Skin of body (tissue), 2 donors: ENCODE data around the gene ACOT8. TPM values are rescaled to one million over a fixed set of nuclear protein-coding genes. Genes with fewer than 3 reads are reported as not detected.
"Not testable (repeated sequence)": the region's sequence is repeated elsewhere in the genome, so short reads cannot be mapped to it uniquely, and the experiment has no call there.

Experiments
- DNase-seq: peaks from one replicate; lab custom pipeline; 2025; lab: John Stamatoyannopoulos, UW
- total RNA-seq: library from RNA; depleted of rRNA; stranded (reverse); fragments of >200 nt; gene quantifications from one replicate; pipeline ENCODE4 v1.2.3, GENCODE V29; 2014

Gene ACOT8
- total RNA-seq, 1 donor from 2014 or later, result 15.8 TPM

DNA sequence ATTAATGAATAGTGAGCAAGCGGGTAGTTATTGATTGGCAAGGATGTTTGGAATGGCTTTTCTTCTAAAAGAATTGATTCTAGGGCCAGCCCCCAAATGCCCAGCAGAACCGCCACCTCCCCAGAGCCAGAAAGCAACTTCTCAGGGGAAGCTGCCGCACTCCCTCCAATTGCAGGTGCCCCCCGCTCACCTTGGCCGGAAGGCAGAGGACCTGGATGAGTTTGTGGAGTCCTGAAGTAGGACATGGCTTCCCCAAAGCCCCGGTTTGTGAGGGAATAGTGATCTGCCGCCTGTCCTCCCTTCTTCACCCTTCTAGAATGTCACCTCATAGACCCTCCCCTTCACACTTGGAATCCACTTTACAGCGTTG, 30.1 kb upstream of the ACOT8 start, which contains the start of gene SPATA25:
Gene SPATA25 (minus strand): TSS at position 277 of the 370 bp plus-strand sequence. CDS start 32 bp downstream, at position 245.
- no peak for DNase-seq

DNA sequence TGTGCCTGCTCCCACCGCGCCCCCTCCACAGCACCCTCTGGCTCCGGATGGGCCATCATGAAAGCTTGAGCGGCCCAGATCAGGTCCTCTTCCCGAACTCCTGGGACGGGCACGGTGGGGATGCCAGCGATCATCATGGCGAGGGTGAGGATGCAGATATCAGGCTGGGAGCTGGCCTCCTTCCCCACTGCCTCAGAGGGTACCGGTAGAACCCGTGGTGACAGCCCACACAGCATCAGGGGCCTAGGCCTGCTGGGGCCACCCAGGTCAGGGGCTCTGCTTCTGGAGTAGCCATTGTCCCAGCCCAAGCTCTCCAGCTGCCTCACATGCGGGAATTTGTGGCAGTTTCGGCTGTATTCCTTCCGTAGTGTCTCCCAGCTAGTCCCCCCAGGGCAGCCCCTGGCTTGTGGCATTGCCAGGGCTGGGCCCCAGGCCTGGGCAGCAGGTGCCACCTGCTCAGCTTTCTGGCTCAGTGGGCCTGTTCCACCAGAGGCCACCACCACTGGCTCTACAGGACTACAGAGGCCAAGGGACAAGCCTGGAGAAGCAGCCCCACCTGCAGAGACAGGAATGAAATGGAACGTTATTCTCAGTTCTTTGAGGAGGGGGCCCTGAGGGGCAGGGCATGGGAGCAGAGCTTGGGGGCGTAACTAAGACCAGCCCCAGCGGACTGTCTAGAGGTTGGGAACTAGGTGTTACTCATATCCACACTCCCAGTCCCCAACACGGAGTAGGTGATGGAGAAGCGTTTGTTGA, 29.6 kb upstream of the ACOT8 start:
- no peak for DNase-seq

GRCh38 chr20:45883100-45883469, 25.9 kb upstream of the ACOT8 start:
- no peak for DNase-seq

GRCh38 chr20:45882469-45883099, 25.4 kb upstream of the ACOT8 start:
- no peak for DNase-seq

DNA sequence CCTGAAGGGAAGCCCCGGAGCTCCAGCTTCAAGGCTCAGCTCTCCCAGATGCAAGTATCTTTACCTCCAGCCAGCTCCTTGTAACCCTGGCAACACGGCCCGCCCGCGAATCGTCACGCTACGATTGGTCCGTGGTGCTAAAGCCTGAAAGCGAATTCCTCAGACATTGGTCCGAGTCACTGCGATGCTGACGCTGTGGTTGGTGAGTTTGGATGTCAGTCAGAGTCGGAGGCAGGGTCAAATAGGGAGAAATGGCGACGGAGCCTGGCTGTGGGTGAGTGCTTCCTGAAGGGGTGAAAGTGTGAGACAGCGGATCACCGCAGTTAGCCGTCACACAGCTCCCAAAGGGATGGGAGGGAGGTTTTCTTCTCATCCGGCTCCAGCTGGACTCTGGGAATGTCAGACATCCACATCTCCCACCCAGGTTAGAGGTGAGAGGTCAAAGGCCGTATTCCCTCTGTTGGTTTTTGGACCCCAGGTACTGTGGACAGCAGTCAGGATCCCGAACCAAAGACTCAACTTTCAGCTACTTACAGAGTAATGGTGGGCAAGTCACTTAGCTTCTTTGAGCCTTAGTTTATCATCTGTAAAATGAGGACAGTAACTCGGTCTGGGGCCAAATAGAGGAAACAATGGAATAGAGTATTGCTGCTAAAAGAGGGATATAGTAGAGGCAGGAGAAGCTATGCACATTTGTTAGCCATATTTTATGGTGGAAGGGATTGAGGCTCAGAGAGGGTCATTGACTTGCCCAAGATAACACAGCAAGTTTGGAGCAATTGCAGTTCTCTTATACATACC, 24.0 kb upstream of the ACOT8 start, which contains the start of gene ZSWIM1:
Gene ZSWIM1 (plus strand): TSS at position 240 of the 801 bp plus-strand sequence. CDS start 1,366 bp downstream, outside the sequence.
- DNase-seq, result peak; percentile 99

DNA sequence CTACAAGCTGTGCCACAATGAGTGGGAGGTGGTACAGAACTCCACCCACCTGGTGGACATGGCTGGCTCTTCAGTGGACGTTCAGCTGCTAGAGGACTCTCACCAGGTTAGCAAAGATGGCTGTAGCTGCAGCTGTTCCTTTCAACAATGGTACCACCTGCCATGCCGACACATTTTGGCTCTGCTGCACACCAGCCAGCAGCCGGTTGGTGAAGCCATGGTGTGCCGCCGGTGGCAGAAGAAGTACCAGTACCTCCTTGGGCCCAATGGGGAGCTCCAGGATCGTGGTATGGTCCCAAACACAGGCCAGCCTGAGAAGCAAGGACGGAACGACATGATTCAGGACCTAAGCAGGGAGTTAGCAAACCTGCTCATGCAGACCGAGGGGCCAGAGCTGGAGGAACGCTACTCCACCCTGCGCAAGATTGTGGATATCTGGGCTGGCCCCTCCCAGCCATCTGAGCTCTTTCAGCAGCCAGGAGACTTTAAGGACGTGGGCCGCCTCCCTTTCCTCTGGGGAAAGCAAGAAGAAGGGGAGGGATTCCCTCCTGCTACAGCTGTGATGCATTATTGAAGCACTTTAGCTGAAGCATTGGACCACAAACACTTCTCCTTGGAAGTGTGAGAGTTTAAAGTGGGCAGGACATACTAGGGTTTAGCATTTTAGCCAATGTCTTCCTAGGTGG, 21.0 kb upstream of the ACOT8 start:
- DNase-seq, result peak; percentile 41

DNA sequence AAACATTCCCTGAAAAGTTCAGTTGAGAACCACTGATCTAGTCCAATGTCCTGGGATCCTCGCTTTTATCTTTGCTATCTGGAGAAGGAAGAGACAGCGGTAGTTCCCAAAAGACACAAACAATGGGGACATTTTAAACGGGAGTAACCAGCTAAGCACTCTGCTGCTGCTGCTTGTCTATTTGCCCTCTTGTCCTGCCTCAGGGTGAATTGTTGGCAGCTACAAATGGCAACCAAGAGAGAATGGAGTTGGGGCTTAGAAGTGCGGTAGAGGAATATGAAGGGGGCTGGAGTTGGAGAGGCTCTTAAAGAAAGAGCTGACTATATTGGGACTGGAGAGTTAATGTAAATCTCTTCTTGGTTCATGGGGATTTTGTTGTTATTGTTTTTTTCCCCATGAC, 17.4 kb upstream of the ACOT8 start:
- no peak for DNase-seq

DNA sequence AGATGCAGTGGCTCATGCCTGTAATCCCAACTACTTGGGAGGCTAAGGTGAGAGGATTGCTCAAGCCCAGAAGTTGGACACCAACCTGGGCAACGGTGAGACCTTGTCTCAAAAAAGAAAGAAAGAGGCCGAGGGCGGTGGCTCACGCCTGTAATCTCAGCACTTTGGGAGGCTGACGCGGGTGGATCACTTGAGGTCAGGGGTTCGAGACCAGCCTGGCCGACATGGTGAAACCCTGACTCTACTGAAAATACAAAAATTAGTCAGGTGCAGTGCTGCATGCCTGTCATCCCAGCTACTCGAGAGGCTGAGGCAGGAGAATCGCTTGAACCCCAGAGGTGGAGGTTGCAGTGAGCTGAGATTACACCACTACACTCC, 16.9 kb upstream of the ACOT8 start:
- not testable (repeated sequence) for DNase-seq

DNA sequence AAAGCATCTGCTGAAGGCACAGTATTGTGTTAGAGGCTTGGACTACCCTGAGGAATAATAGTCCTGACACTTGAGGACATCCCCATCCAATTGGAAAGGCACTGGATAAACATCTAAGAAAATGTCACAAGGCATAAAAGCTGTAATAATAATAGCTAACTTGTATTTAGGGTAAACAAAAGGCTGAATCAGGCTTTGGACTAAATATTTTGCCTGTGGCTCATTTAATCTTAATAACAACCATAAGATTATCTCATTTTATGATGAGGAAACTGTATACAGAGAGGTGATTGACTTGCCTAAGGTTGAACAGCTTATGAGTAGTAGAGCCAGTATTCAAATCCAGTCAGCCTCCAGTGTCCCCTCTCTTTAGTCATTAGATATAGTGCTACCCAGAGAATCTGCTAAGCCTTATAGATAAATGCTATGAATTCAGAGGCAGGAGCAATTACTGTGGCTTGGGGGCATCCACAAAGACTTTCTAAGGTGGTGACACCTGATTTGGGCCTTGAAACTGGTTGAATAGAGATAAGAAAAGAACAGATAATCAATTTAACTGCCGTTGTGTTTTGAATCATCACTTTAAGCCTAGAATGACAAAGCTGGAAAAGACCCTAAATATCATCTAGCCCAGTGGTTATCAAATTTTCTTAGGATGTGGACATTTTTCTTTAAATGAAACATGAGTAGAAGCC, 16.4 kb upstream of the ACOT8 start:
- DNase-seq, result no peak

DNA sequence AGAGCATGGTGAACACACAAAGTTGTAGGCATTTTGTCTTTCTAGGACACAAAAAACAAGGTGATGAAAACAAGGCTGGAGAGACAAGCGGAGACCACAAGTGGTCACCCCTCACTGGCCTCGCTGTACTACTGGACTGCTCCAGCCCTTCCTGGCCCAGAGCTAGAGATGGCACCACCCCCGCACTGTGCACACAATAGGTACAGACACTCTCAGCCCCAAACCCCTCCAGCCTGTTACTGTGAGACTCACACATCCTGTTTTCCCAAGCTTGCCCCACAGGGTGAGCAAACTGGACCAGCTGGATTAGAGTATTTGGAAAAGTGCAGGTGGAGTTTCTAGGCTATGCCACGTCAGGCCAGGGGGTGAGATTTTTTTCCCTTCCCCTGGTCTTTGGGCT, 15.4 kb upstream of the ACOT8 start:
- DNase-seq, result no peak

- no peak for DNase-seq
These were observed 10.6 kb upstream of the ACOT8 start for GRCh38 chr20:45867819-45868176.

DNA sequence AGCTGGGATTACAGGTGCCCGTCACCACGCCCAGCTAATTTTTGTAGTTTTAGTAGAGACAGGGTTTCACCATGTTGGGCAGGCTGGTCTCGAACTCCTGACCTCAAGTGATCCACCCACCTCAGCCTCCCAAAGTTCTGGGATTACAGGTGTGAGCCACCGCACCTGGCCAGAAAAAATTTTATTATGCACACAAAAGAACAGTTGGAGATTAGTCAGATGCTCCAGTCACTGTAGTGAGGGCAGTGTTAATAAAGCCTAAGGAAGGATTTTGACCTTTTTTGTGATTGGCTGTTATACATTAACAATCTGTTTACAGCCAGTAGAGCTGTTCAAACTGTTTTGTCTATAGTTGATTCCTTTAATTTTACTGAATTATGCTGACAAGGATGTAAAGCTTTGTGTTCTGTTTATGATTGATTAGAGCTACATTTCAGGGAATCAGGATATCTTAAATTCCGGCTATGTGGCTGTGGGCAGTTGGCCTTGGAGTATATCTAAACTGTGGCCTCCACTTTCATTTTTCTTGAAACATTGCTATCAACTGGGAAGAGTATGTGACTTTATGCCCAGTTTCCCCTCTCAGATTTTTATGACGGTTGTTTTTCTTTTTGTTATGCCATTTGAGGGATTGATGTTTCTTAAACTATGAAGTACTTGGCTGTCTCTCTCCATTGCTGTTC, 10.1 kb upstream of the ACOT8 start:
- DNase-seq, result no peak

GRCh38 chr20:45866454-45866853, 9.3 kb upstream of the ACOT8 start:
- DNase-seq, result no peak

- DNase-seq, result no peak
These were observed 6.6 kb upstream of the ACOT8 start for GRCh38 chr20:45863543-45864470.

DNA sequence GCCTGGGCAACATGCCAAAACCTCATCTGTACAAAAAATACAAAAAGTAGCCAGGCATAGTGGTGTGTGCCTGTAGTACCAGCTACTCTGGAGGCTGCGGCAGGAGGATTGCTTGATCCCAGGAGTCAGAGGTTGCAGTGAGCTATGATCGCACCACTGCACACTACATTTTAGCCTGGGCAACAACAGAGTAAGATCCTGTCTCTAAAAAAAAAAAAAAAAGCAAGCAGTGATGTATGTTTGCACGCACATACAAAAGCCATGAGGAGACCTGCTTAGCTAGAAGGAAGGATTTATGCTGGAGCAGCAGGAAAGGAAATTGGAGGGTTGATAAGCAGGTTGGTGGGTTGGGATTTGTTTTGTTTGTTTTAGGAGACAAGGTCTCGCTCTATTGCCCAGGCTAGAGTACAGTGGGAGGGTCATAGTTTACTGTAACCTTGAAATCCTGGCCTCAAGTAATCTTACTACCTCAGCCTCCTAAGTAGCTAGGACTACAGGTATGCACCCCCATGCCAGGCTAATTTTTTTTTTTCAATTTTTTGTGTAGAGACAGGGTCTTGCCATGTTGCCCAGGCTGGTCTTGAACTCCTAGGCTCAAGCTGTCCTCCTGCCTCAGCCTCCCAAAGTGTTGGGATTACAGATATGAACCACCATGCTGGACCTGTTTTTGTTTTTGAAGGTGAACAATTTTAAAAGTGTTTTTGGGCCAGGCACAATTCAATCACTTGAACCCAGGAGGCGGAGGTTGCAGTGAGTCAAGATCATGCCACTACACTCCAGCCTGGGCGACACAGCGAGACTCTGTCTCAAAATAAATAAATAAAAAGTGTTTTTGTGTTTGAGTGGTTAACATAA, 4.3 kb upstream of the ACOT8 start:
- no peak for DNase-seq

- DNase-seq, result no peak
These were observed 3.5 kb upstream of the ACOT8 start for GRCh38 chr20:45860560-45861220.

GRCh38 chr20:45859916-45860315, 2.7 kb upstream of the ACOT8 start:
- no peak for DNase-seq

DNA sequence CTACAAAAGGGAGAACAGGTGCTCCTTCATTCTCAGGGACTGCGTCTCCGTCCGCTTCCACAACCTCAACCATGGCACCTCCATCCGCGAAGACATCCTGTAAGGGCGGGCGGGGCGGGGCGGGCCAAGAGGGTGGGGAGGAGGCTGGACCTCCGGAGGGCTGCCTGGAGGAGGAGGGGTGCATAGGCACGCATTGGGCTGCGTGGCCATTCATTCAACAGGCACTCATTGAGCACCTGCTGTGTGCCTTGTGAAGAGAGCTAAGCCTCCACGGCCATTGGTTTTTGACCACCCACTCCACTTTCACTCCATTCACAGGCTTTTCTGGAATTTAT, 657 bp upstream of the ACOT8 start:
- no peak for DNase-seq
